ENCODE results near the gene ZNF597. TPM values are rescaled to one million over a fixed set of nuclear protein-coding genes. Genes with fewer than 3 reads are reported as not detected.
A peak's percentile ranks its signal among the peaks of the same experiment; 100 is the strongest.

ZNF597 gene
- total RNA-seq, 2 donors from 2014 or later, result 2.1 to 9.5 TPM

DNA sequence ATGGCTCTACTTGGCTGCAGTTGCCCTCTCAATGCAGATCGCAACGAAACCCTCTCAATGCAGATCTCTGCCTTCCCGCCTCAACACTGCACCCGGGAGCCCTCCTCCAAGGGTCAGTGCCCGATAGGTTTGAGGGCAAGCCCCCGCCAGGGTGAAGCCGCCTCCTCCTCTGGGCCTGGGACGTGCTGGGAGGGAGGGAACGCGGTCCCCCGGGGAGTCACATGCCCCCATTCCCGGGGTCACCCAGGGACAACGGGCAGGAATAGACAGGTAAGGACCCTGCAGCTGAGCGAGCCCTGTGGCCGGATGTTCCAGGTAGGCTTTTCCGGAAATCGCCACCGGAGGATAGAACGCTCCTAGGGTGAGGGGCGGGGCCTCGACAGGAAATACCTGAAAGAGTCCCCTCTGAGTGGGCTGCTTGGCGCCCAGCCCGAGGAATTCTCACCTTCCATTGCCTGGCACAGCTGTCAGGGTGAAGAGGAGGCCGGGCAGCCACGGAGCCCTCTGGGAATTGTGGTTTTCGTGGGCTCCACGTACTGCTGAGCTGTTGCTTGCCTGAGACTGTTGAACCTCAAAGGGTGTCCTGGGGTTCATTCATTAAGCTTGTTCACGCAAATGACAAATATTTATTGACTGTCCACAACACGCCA lies 29.4 kb downstream of the ZNF597 start:
- Histone ChIP-seq H3K4me1 (replicated peaks) (no peaks in the 10 kb centered on the region), H3K9me3 (peaks cover 1% of the 10 kb centered on the region), H3K4me3 (no peak overlapping the region), H3K27me3 (replicated peaks; ENCODE audit: insufficient read depth) (no peaks in the 10 kb centered on the region), H3K36me3 (peaks cover 1% of the 10 kb centered on the region in 2 donors), H3K27ac (no peak overlapping the region)
- DNase-seq (ENCODE audit: low spot score), result no peak
- 54% methylated on average over 28 of the region's 29 CpGs for WGBS
- intact Hi-C loops (cut with DNase I), result no loop called here
- TF ChIP-seq POLR2A (IDR thresholded peaks at IDR 0.05) (no peak), POLR2AphosphoS5 (IDR thresholded peaks at IDR 0.05) (no peak)
- TF ChIP-seq, protein P1, sequence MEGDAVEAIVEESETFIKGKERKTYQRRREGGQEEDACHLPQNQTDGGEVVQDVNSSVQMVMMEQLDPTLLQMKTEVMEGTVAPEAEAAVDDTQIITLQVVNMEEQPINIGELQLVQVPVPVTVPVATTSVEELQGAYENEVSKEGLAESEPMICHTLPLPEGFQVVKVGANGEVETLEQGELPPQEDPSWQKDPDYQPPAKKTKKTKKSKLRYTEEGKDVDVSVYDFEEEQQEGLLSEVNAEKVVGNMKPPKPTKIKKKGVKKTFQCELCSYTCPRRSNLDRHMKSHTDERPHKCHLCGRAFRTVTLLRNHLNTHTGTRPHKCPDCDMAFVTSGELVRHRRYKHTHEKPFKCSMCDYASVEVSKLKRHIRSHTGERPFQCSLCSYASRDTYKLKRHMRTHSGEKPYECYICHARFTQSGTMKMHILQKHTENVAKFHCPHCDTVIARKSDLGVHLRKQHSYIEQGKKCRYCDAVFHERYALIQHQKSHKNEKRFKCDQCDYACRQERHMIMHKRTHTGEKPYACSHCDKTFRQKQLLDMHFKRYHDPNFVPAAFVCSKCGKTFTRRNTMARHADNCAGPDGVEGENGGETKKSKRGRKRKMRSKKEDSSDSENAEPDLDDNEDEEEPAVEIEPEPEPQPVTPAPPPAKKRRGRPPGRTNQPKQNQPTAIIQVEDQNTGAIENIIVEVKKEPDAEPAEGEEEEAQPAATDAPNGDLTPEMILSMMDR (IDR thresholded peaks at IDR 0.05), result no peak

DNA sequence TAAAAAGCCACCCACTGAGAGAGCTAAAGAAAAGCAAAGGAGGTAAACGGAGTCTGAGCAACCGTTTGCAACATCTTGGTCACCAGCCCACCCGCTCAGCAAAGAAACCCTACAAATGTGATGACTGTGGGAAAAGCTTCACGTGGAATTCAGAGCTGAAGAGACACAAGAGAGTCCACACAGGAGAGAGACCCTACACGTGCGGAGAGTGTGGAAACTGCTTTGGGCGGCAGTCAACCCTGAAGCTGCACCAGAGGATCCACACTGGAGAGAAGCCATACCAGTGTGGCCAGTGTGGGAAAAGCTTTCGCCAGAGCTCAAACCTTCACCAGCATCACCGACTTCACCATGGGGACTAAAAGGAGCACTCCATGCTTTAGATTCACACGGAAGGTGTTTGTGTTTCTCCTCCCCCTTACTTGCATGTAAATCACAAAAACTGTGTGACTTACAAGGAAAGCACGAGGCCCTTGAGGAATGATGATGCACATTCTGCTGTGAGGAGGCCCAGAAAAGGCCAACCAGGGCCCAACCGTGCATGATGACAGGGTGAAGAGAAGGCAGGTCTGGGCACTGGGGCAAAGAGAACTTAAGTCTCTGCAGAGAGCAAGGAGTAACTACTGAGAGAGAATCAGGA lies 34.6 kb downstream of the ZNF597 start:
- DNase-seq (ENCODE audit: low spot score), result no peak
- no peaks in the 10 kb centered on the region for H3K4me1 ChIP-seq (replicated peaks)
- H3K36me3 ChIP-seq, result peaks cover 10 to 35% of the 10 kb centered on the region in 2 donors
- no peak overlapping the region for H3K4me3 ChIP-seq
- WGBS, result 94% methylated on average over 12 of the region's 12 CpGs
- H3K27ac ChIP-seq, result no peak overlapping the region
- intact Hi-C loops (cut with DNase I), result loop anchor here (10.0 kb wide), 1 partner anchor 104 kb away; the partner anchor contains the start of genes TIGD7 and ZNF75A
- H3K9me3 ChIP-seq, result peaks cover 12% of the 10 kb centered on the region
- TF ChIP-seq POLR2AphosphoS5 (IDR thresholded peaks at IDR 0.05), result no peak
- TF ChIP-seq, protein P1 (IDR thresholded peaks at IDR 0.05), result no peak
- no peak for TF ChIP-seq POLR2A (IDR thresholded peaks at IDR 0.05)
- no peaks in the 10 kb centered on the region for H3K27me3 ChIP-seq (replicated peaks; ENCODE audit: insufficient read depth)

DNA sequence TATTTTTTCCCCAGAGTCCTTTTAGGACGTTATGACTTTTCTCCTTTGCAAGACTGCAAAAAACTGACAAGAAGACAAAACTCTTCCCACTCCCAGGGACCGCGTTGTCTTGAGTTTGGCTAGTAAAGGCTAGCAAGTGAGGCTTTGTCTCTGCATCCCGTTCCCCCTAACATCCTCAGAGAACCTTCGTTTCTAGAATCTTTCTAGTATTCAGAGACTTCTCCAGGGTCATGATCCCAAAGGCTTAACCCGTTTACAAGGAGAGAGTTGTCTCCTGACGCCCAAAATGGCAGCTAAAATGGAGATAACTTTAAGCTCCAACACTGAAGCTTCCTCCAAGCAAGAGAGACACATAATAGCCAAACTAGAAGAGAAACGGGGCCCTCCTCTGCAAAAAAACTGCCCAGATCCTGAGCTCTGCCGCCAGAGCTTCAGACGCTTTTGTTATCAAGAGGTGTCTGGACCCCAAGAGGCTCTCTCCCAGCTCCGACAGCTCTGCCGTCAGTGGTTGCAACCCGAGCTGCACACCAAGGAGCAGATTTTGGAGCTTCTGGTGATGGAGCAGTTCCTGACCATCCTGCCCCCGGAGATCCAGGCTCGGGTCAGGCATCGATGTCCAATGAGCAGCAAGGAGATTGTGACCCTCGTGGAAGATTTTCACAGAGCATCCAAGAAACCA lies 41.4 kb downstream of the ZNF597 start:
- intact Hi-C loops (cut with DNase I), result loop anchor here (2.0 to 10.0 kb wide), 2 partner anchors 57 to 97 kb away; partner anchors contain the start of genes TIGD7 and ZNF75A
- 25% methylated on average over 17 of the region's 17 CpGs for WGBS
- Histone ChIP-seq H3K4me3 (peak overlapping the region; percentile 57 to 65), H3K4me1 (replicated peaks) (no peaks in the 10 kb centered on the region), H3K36me3 (peaks cover 0 to 23% of the 10 kb centered on the region in 2 donors), H3K9me3 (no peaks in the 10 kb centered on the region), H3K27ac (peak overlapping the region; percentile 68 to 70), H3K27me3 (replicated peaks; ENCODE audit: insufficient read depth) (no peaks in the 10 kb centered on the region)
- TF ChIP-seq, protein P1 (IDR thresholded peaks at IDR 0.05), result no peak
- TF ChIP-seq POLR2AphosphoS5 (IDR thresholded peaks at IDR 0.05) (no peak), POLR2A (IDR thresholded peaks at IDR 0.05) (no peak)
- DNase-seq (ENCODE audit: low spot score), result no peak

DNA sequence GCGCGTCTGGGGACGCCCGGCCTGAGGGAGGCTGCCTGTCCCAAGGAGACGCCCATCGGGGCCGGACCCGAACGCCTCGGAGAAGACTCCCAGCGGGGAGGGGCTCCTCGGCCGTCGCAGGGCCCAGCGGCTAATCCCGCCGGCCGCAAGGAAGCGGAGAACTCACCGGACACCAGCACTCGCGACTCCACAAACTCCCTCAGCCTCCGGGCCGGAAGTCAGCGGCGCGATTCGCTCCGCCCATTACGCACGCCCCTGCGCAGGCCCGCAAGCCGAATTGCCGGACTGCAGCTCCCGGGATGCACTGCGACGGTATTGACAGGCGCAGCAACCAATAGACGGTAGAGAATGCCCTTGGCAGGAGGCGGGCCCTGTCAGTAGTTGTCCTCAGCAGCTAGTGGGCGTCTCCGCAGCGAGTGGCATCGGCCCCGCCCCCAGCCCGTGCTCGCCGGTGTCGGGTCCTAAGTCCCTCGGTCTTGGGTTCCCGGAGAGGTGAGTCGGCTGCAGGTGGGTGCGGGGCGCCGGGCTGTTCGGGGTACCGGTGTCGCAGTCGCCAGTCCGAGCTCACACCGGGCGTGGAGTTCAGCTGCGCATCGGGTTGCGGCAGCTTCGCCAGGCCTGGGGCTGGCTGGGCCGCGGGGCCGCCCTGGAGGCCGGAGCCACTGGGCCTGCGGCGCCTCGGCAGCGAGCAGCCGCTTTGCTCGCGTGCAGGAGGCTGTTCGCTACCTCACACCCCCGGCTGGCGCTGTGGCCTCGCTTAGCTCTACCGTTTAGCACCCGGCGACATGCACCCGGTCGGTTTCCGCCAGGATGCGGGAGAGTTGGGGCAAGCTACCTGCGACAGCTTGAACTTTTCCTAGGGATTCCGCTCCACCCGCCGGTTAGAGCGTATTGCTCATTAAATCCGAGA lies 42.3 kb downstream of the ZNF597 start, which contains the start of the genes ZNF174 and ZSCAN32:
TSS of gene ZNF174 (plus strand) at position 437 of the 910 bp plus-strand sequence. CDS start 790 bp downstream, outside the sequence.
TSS of gene ZSCAN32 (minus strand) at position 226 of the 910 bp plus-strand sequence. CDS start 3,447 bp downstream, outside the sequence.
- Histone ChIP-seq H3K36me3 (peaks cover 0 to 19% of the 10 kb centered on the region in 2 donors), H3K27me3 (replicated peaks; ENCODE audit: insufficient read depth) (no peaks in the 10 kb centered on the region), H3K27ac (peak within 1 kb of the TSS; percentile 68 to 70), H3K4me3 (peak within 1 kb of the TSS; percentile 57 to 65), H3K4me1 (replicated peaks) (no peaks in the 10 kb centered on the region), H3K9me3 (no peaks in the 10 kb centered on the region)
- intact Hi-C loops (cut with DNase I), result loop anchor here (2.0 to 10.0 kb wide), 2 partner anchors 58 to 96 kb away; partner anchors contain the start of genes TIGD7 and ZNF75A
- TF ChIP-seq POLR2AphosphoS5 (IDR thresholded peaks at IDR 0.05) (peak; percentile 99), POLR2A (IDR thresholded peaks at IDR 0.05) (peak; percentile 67)
- TF ChIP-seq, protein P1 (IDR thresholded peaks at IDR 0.05), result peak in 2 of 4 experiments; percentile 23 to 36
- 1% methylated on average over 75 of the region's 95 CpGs for WGBS
- peak; percentile 99 for DNase-seq (ENCODE audit: low spot score)

Measured in prostate gland (tissue), 2 donors.